ENCODE results near the gene HLTF. TPM values are rescaled to one million over a fixed set of nuclear protein-coding genes. Genes with fewer than 3 reads are reported as not detected.

HLTF gene
- total and polyA plus RNA-seq, 5 experiments from 2014 or later = 26.1 to 34.6 (median 31.0) TPM

GRCh38 chr3:149010966-149011365 is 75.4 kb downstream of the HLTF start:
- ATAC-seq (no peak), DNase-seq (no peak)
- POLR2A ChIA-PET = interaction anchor here (2.6 kb wide), 1 partner anchor 19 kb away, joined by 11 read pairs; the partner anchor contains the start of gene GYG1
- Mint-ChIP-seq H3K36me3 (peaks cover 22 to 75% (median 45%) of the 10 kb centered on the region in 3 donors), H3K27ac (peak overlapping the region in 4 of 10 donors; percentile 7 to 89 (median 32)), H3K9me3 (no peaks in the 10 kb centered on the region), H3K4me3 (no peak overlapping the region), H3K4me1 (peaks cover 12 to 25% (median 20%) of the 10 kb centered on the region in 4 donors), H3K27me3 (no peaks in the 10 kb centered on the region)

GRCh38 chr3:149010504-149010951 is 75.8 kb downstream of the HLTF start:
- ATAC-seq (no peak), DNase-seq (no peak)
- peaks cover 10 to 23% (median 17%) of the 10 kb centered on the region in 4 donors for H3K4me1 Mint-ChIP-seq
- no peaks in the 10 kb centered on the region for H3K27me3 Mint-ChIP-seq
- POLR2A ChIA-PET = interaction anchor here (0.7 to 2.6 kb wide), 2 partner anchors 11 to 19 kb away, joined by 5 to 11 read pairs; partner anchors contain the start of gene GYG1
- no peak overlapping the region for H3K4me3 Mint-ChIP-seq
- H3K36me3 Mint-ChIP-seq = peaks cover 22 to 74% (median 43%) of the 10 kb centered on the region in 3 donors
- H3K27ac Mint-ChIP-seq = peak overlapping the region in 4 of 10 donors; percentile 7 to 89 (median 32)
- H3K9me3 Mint-ChIP-seq = no peaks in the 10 kb centered on the region

GRCh38 chr3:149009732-149010131 is 76.6 kb downstream of the HLTF start:
- peak overlapping the region in 3 of 10 donors; percentile 22 to 89 (median 71) for H3K27ac Mint-ChIP-seq
- peaks cover 16 to 69% (median 40%) of the 10 kb centered on the region in 3 donors for H3K36me3 Mint-ChIP-seq
- no peaks in the 10 kb centered on the region for H3K9me3 Mint-ChIP-seq
- POLR2A ChIA-PET = interaction anchor here (2.6 kb wide), 1 partner anchor 18 kb away, joined by 11 read pairs; the partner anchor contains the start of gene GYG1
- peak; percentile 42 to 68 for ATAC-seq
- peak overlapping the region in 1 of 10 donors; percentile 40 for H3K4me3 Mint-ChIP-seq
- H3K27me3 Mint-ChIP-seq = no peaks in the 10 kb centered on the region
- peaks cover 5 to 19% (median 13%) of the 10 kb centered on the region in 4 donors for H3K4me1 Mint-ChIP-seq
- peak in 4 of 10 donors; percentile 10 to 47 (median 14) for DNase-seq

GRCh38 chr3:149007567-149008257 is 78.6 kb downstream of the HLTF start:
- Mint-ChIP-seq H3K27me3 (no peaks in the 10 kb centered on the region), H3K27ac (peak overlapping the region in 2 of 10 donors; percentile 10 to 53), H3K4me1 (peaks cover 3 to 26% (median 12%) of the 10 kb centered on the region in 4 donors), H3K9me3 (no peaks in the 10 kb centered on the region), H3K4me3 (no peak overlapping the region), H3K36me3 (peaks cover 16 to 64% (median 37%) of the 10 kb centered on the region in 3 donors)
- POLR2A ChIA-PET = no interaction called here
- ATAC-seq = no peak
- no peak for DNase-seq

- Mint-ChIP-seq H3K27ac (no peak overlapping the region), H3K4me1 (peaks cover 3 to 25% (median 10%) of the 10 kb centered on the region in 4 donors), H3K4me3 (no peak overlapping the region), H3K9me3 (no peaks in the 10 kb centered on the region), H3K27me3 (no peaks in the 10 kb centered on the region), H3K36me3 (peaks cover 10 to 60% (median 26%) of the 10 kb centered on the region in 3 donors)
- POLR2A ChIA-PET = no interaction called here
- DNase-seq = no peak
- ATAC-seq = no peak
These were observed 80.9 kb downstream of the HLTF start for GRCh38 chr3:149005416-149005815.

GRCh38 chr3:149004622-149005021 is 81.7 kb downstream of the HLTF start:
- DNase-seq = no peak
- POLR2A ChIA-PET = no interaction called here
- no peaks in the 10 kb centered on the region for H3K27me3 Mint-ChIP-seq
- no peak overlapping the region for H3K27ac Mint-ChIP-seq
- H3K9me3 Mint-ChIP-seq = no peaks in the 10 kb centered on the region
- H3K4me3 Mint-ChIP-seq = no peak overlapping the region
- peaks cover 10 to 62% (median 27%) of the 10 kb centered on the region in 3 donors for H3K36me3 Mint-ChIP-seq
- peaks cover under 1 to 21% (median 6%) of the 10 kb centered on the region in 4 donors for H3K4me1 Mint-ChIP-seq
- no peak for ATAC-seq

- Mint-ChIP-seq H3K4me1 (peaks cover 0 to 22% (median 7%) of the 10 kb centered on the region in 4 donors), H3K4me3 (no peak overlapping the region), H3K9me3 (no peaks in the 10 kb centered on the region), H3K27me3 (no peaks in the 10 kb centered on the region), H3K36me3 (peaks cover 10 to 60% (median 23%) of the 10 kb centered on the region in 3 donors), H3K27ac (peak overlapping the region in 1 of 10 donors; percentile 15)
- ATAC-seq (no peak), DNase-seq (no peak)
- POLR2A ChIA-PET = no interaction called here
These were observed 82.6 kb downstream of the HLTF start for GRCh38 chr3:149003653-149004305.

GRCh38 chr3:149001727-149002126 is 84.6 kb downstream of the HLTF start:
- no peak overlapping the region for H3K4me3 Mint-ChIP-seq
- H3K4me1 Mint-ChIP-seq = peaks cover 0 to 23% (median 13%) of the 10 kb centered on the region in 4 donors
- POLR2A ChIA-PET = no interaction called here
- DNase-seq = no peak
- H3K27me3 Mint-ChIP-seq = no peaks in the 10 kb centered on the region
- no peak overlapping the region for H3K27ac Mint-ChIP-seq
- peaks cover 0 to 53% (median 17%) of the 10 kb centered on the region in 3 donors for H3K36me3 Mint-ChIP-seq
- ATAC-seq = no peak
- H3K9me3 Mint-ChIP-seq = no peaks in the 10 kb centered on the region

- POLR2A ChIA-PET = interaction anchor here (1.0 kb wide), 1 partner anchor 8 kb away, joined by 4 read pairs; no protein-coding TSS in a partner anchor
- Mint-ChIP-seq H3K4me1 (peaks cover 0 to 23% (median 15%) of the 10 kb centered on the region in 4 donors), H3K36me3 (peaks cover 0 to 60% (median 22%) of the 10 kb centered on the region in 3 donors), H3K27ac (peak overlapping the region in 2 of 10 donors; percentile 69 to 78), H3K4me3 (no peak overlapping the region), H3K27me3 (no peaks in the 10 kb centered on the region), H3K9me3 (no peaks in the 10 kb centered on the region)
- no peak for DNase-seq
- no peak for ATAC-seq
These were observed 86.1 kb downstream of the HLTF start for GRCh38 chr3:149000206-149000745.

GRCh38 chr3:148999806-149000205 is 86.5 kb downstream of the HLTF start:
- ATAC-seq (no peak), DNase-seq (no peak)
- H3K4me3 Mint-ChIP-seq = no peak overlapping the region
- POLR2A ChIA-PET = no interaction called here
- H3K36me3 Mint-ChIP-seq = peaks cover 0 to 64% (median 24%) of the 10 kb centered on the region in 3 donors
- H3K4me1 Mint-ChIP-seq = peaks cover 0 to 23% (median 15%) of the 10 kb centered on the region in 4 donors
- peak overlapping the region in 2 of 10 donors; percentile 69 to 78 for H3K27ac Mint-ChIP-seq
- H3K9me3 Mint-ChIP-seq = no peaks in the 10 kb centered on the region
- no peaks in the 10 kb centered on the region for H3K27me3 Mint-ChIP-seq

- H3K4me3 Mint-ChIP-seq = peak overlapping the region in 4 of 10 donors; percentile 4 to 46 (median 25)
- peak overlapping the region in 9 of 10 donors; percentile 38 to 85 (median 62) for H3K27ac Mint-ChIP-seq
- peaks cover 0 to 58% (median 22%) of the 10 kb centered on the region in 3 donors for H3K36me3 Mint-ChIP-seq
- POLR2A ChIA-PET = interaction anchor here (0.6 to 0.8 kb wide), 2 partner anchors 11 to 43 kb away, joined by 3 to 5 read pairs; no protein-coding TSS in a partner anchor
- H3K27me3 Mint-ChIP-seq = no peaks in the 10 kb centered on the region
- peaks cover 0 to 19% (median 15%) of the 10 kb centered on the region in 4 donors for H3K4me1 Mint-ChIP-seq
- no peaks in the 10 kb centered on the region for H3K9me3 Mint-ChIP-seq
- ATAC-seq (peak in 1 of 2 donors; percentile 40), DNase-seq (no peak)
These were observed 87.5 kb downstream of the HLTF start for GRCh38 chr3:148998715-148999423.

GRCh38 chr3:148998297-148998696 is 88.0 kb downstream of the HLTF start:
- DNase-seq (no peak), ATAC-seq (no peak)
- no peaks in the 10 kb centered on the region for H3K9me3 Mint-ChIP-seq
- H3K4me1 Mint-ChIP-seq = peaks cover 0 to 22% (median 20%) of the 10 kb centered on the region in 4 donors
- H3K4me3 Mint-ChIP-seq = peak overlapping the region in 1 of 10 donors; percentile 4
- POLR2A ChIA-PET = interaction anchor here (0.8 kb wide), 1 partner anchor 42 kb away, joined by 3 read pairs; no protein-coding TSS in a partner anchor
- H3K27ac Mint-ChIP-seq = peak overlapping the region in 8 of 10 donors; percentile 2 to 85 (median 60)
- H3K36me3 Mint-ChIP-seq = peaks cover 0 to 56% (median 20%) of the 10 kb centered on the region in 3 donors
- no peaks in the 10 kb centered on the region for H3K27me3 Mint-ChIP-seq

Data from naive thymus-derived CD8-positive, alpha-beta T cell (primary cell).